A673 (cell line): ENCODE measurements around the gene WDR11. TPM values are rescaled to one million over a fixed set of nuclear protein-coding genes. Genes with fewer than 3 reads are reported as not detected.
A peak's percentile ranks its signal among the peaks of the same experiment; 100 is the strongest.

Source experiments
- BruUV-seq: library from RNA; stranded (reverse); fragments of 400-500 nt; replicated peaks from 2 replicates; lab custom pipeline; 2021; lab: Mats Ljungman, UMichigan
- CTCF ChIA-PET: fragments of 300-600 bp; sonication (Branson Sonifier 250); formaldehyde crosslinking; loops from one replicate; lab custom pipeline; 2022; ENCODE audit warnings: antibody characterized with exemption; lab: Charles Lee
- POLR2A ChIA-PET: fragments of 300-600 bp; sonication (Branson Sonifier 250); formaldehyde crosslinking; loops from one replicate; lab custom pipeline; 2022; ENCODE audit warnings: antibody characterized with exemption; ENCODE audit not compliant: low non-redundant PET; lab: Charles Lee
- DNase-seq: peaks from one replicate; pipeline ENCODE4 v3.0.0-alpha.2; 2015; ENCODE audit warnings: low spot score
- H3K27ac ChIP-seq: fragments of 200-600 bp; sonication (generic); 2 replicates; pipeline ENCODE4 v1.5.1; 2016; ENCODE audit warnings: mixed run types, low read depth, mild to moderate bottlenecking, mixed read lengths, antibody characterized with exemption, low read length; ENCODE audit not compliant: poor library complexity, severe bottlenecking
- H3K27me3 ChIP-seq: fragments of 200-600 bp; sonication (generic); replicated peaks from 2 replicates; pipeline ENCODE4 v1.6.1; 2017; ENCODE audit warnings: mixed run types, low read depth, mild to moderate bottlenecking, mixed read lengths, antibody characterized with exemption, low read length; ENCODE audit not compliant: insufficient read depth, poor library complexity
- H3K36me3 ChIP-seq: fragments of 200-600 bp; sonication (generic); 2 replicates; pipeline ENCODE4 v1.6.1; 2016; ENCODE audit warnings: mixed run types, mild to moderate bottlenecking, mixed read lengths, antibody characterized with exemption, low read length; ENCODE audit not compliant: insufficient read depth, poor library complexity, severe bottlenecking
- H3K4me1 ChIP-seq: fragments of 200-600 bp; sonication (generic); 2 replicates; pipeline ENCODE4 v1.6.1; 2017; ENCODE audit warnings: mixed run types, mild to moderate bottlenecking, mixed read lengths, antibody characterized with exemption, low read length; ENCODE audit not compliant: insufficient read depth, poor library complexity, severe bottlenecking
- H3K4me3 ChIP-seq: fragments of 200-600 bp; sonication (generic); 2 replicates; pipeline ENCODE4 v1.5.1; 2016; ENCODE audit warnings: low read depth, mixed run types, mild to moderate bottlenecking, mixed read lengths, low read length; ENCODE audit not compliant: poor library complexity, severe bottlenecking
- H3K9me3 ChIP-seq: fragments of 200-600 bp; sonication (generic); 2 replicates; pipeline ENCODE4 v1.6.1; 2016; ENCODE audit warnings: mixed run types, low read depth, mild to moderate bottlenecking, mixed read lengths, antibody characterized with exemption, low read length; ENCODE audit not compliant: poor library complexity, severe bottlenecking
- CTCF ChIP-seq: fragments of 300-800, 200-600 bp; sonication (generic); conservative IDR thresholded peaks from 2 replicates; pipeline ENCODE4 v1.5.1; 2017; ENCODE audit warnings: low read depth, mild to moderate bottlenecking, antibody characterized with exemption, low read length, moderate library complexity, mixed read lengths
- EZH2 ChIP-seq: fragments of 200-600 bp; sonication (generic); IDR thresholded peaks from 2 replicates; pipeline ENCODE4 v1.6.1; 2017; ENCODE audit warnings: borderline replicate concordance, low read depth, mild to moderate bottlenecking, mixed read lengths, antibody characterized with exemption, low read length; ENCODE audit not compliant: poor library complexity, severe bottlenecking
- intact Hi-C: fragments of 100-400 bp; cut with micrococcal nuclease; formaldehyde crosslinking; loops from one replicate; pipeline ENCODE4 v1.10.0; 2022; ENCODE audit not compliant: unreplicated experiment
- total RNA-seq: library from RNA; stranded (reverse); gene quantifications from 2 replicates; pipeline ENCODE4 v1.2.3, GENCODE V29; 2021

The WDR11 gene
- total RNA-seq, 1 experiment from 2014 or later, result 33.4 TPM

GRCh38 chr10:120891365-120891764, 40.2 kb downstream of the WDR11 start:
- TF ChIP-seq CTCF, result no peak
- TF ChIP-seq EZH2, result no peak
- ChIA-PET CTCF (no interaction called here), POLR2A (no interaction called here)
- intact Hi-C loops, result no loop called here
- H3K4me1 ChIP-seq, result peaks cover 3% of the 10 kb centered on the region
- peak overlapping the region; percentile 22 for H3K27ac ChIP-seq
- no peak overlapping the region for H3K4me3 ChIP-seq
- peaks cover 8% of the 10 kb centered on the region for H3K36me3 ChIP-seq
- no peaks in the 10 kb centered on the region for H3K27me3 ChIP-seq
- peak; percentile 7 for DNase-seq
- no peaks in the 10 kb centered on the region for H3K9me3 ChIP-seq
- BruUV-seq, result no TSS peak

- H3K4me3 ChIP-seq, result no peak overlapping the region
- CTCF ChIA-PET, result no interaction called here
- POLR2A ChIA-PET, result no interaction called here
- DNase-seq, result no peak
- BruUV-seq, result no TSS peak
- peaks cover 17% of the 10 kb centered on the region for H3K4me1 ChIP-seq
- no peaks in the 10 kb centered on the region for H3K27me3 ChIP-seq
- no peak for TF ChIP-seq CTCF
- TF ChIP-seq EZH2, result no peak
- H3K36me3 ChIP-seq, result peaks cover 6% of the 10 kb centered on the region
- intact Hi-C loops, result no loop called here
- no peaks in the 10 kb centered on the region for H3K9me3 ChIP-seq
- no peak overlapping the region for H3K27ac ChIP-seq
Observed at GRCh38 chr10:120894556-120894955, 43.4 kb downstream of the WDR11 start.

DNA sequence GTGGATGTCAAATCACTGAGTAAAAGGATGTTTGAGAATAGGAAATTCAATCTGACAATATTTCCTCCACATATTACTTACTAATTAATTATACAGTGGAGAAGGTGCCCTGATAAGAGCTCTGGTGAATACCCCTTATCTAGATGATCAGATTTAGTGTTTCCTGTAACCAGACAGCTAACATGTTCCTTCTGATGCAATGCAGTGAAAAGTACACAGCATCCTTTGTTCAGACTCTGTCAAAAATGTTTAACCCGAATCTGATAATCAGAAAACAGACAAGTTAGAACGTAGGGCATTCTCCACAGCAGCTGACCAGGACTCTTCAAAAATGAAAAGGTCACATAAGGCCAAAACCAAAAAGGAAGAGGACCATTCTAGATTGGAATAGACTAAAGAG, 46.2 kb downstream of the WDR11 start:
- BruUV-seq, result no TSS peak
- CTCF ChIA-PET, result no interaction called here
- peak; percentile 47 for DNase-seq

More for the DNA sequence above, 46.2 kb downstream of the WDR11 start:
- Histone ChIP-seq H3K9me3 (no peaks in the 10 kb centered on the region), H3K4me3 (no peak overlapping the region), H3K27me3 (no peaks in the 10 kb centered on the region), H3K4me1 (peaks cover 14% of the 10 kb centered on the region), H3K36me3 (no peaks in the 10 kb centered on the region), H3K27ac (peak overlapping the region; percentile 67)
- intact Hi-C loops, result no loop called here
- TF ChIP-seq CTCF, result no peak
- TF ChIP-seq EZH2, result no peak
- POLR2A ChIA-PET, result no interaction called here
